Keratinocyte (primary cell): Measurements from ENCODE around the gene HSPA1B.

Experiments
- CTCF ChIP-seq, 3 experiments: IDR thresholded peaks in 1 of 3; conservative IDR thresholded peaks in 1 of 3; optimal IDR thresholded peaks in 1 of 3; 2 replicates in 2 of 3; 3 replicates in 1 of 3; pipeline versions ENCODE3 to v1.5.1; 2011; ENCODE audit warnings: low read length in 3 of 3, mild to moderate bottlenecking in 3 of 3, moderate library complexity in 2 of 3, control low read depth in 1 of 3, inconsistent platforms in 1 of 3; ENCODE audit not compliant: insufficient read depth in 2 of 3; ENCODE audit errors: extremely low read depth in 1 of 3
- EZH2 ChIP-seq: IDR thresholded peaks from one replicate; pipeline ENCODE4 v1.6.1; 2012; ENCODE audit warnings: inconsistent platforms, mild to moderate bottlenecking, low read length, moderate library complexity

- TF ChIP-seq CTCF (optimal IDR thresholded peaks at IDR 0.05 in 1 of 3, IDR thresholded peaks at IDR 0.05 in 1 of 3, conservative IDR thresholded peaks at IDR 0.05 in 1 of 3; ENCODE audit: extremely low read depth in 1 of 3, insufficient read depth in 2 of 3, low read length in 3 of 3) (no peak), EZH2 (no peak)
These were observed 32.8 kb downstream of the HSPA1B start for GRCh38 chr6:31860349-31860748.
